ENCODE measurements around the gene SOX8. TPM values are rescaled to one million over a fixed set of nuclear protein-coding genes. Genes with fewer than 3 reads are reported as not detected.
"Not testable (repeated sequence)": the region's sequence is repeated elsewhere in the genome, so short reads cannot be mapped to it uniquely, and the experiment has no call there.

The SOX8 gene
- total and polyA plus RNA-seq, 5 donors, result 0.97 to 2.1 (median 1.8) TPM

DNA sequence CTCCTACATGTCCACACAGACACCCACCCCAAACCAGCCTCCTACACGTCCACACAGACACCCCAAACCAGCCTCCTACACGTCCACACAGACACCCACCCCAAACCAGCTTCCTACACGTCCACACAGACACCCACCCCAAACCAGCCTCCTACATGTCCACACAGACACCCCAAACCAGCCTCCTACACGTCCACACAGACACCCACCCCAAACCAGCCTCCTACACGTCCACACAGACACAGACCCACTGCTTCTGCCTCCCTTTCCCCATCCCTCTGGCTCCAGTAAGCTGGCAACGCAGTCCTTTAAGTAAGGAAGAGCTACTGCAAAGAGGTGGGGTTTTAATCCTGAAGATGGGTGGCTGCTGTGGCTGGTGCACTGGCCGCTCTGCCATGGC, 27.8 kb upstream of the SOX8 start:
- H3K27ac ChIP-seq (ENCODE audit: low read length); H3K9me3 ChIP-seq (ENCODE audit: control insufficient read depth, low read length); H3K4me1 ChIP-seq (ENCODE audit: control insufficient read depth, insufficient read depth, low read length); DNase-seq; ATAC-seq; H3K27me3 ChIP-seq (ENCODE audit: control insufficient read depth, insufficient read depth); intact Hi-C loops (cut with DNase I); H3K4me3 ChIP-seq (ENCODE audit: low read length): not testable (repeated sequence)
- WGBS, result 91% methylated on average over 5 of the region's 7 CpGs

DNA sequence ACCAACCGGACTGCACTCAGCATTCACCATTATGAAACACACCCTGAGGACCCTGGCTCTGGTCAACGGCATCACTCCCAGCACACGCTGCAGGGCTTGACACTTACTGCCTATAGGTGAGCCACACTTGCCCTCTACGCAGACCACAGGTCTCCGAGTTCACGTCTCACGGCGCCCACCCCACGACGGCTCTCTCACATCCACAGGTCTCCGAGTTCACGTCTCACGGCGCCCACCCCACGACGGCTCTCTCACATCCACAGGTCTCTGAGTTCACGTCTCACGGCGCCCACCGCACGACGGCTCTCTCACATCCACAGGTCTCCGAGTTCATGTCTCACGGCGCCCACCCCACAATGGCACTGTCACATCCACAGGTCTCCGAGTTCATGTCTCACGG, 25.8 kb upstream of the SOX8 start:
- H3K4me3 ChIP-seq (ENCODE audit: low read length); ATAC-seq; H3K4me1 ChIP-seq (ENCODE audit: control insufficient read depth, insufficient read depth, low read length); intact Hi-C loops (cut with DNase I); H3K27ac ChIP-seq (ENCODE audit: low read length); DNase-seq; H3K27me3 ChIP-seq (ENCODE audit: control insufficient read depth, insufficient read depth); H3K9me3 ChIP-seq (ENCODE audit: control insufficient read depth, low read length): not testable (repeated sequence)
- 95% methylated on average over 27 of the region's 27 CpGs for WGBS

DNA sequence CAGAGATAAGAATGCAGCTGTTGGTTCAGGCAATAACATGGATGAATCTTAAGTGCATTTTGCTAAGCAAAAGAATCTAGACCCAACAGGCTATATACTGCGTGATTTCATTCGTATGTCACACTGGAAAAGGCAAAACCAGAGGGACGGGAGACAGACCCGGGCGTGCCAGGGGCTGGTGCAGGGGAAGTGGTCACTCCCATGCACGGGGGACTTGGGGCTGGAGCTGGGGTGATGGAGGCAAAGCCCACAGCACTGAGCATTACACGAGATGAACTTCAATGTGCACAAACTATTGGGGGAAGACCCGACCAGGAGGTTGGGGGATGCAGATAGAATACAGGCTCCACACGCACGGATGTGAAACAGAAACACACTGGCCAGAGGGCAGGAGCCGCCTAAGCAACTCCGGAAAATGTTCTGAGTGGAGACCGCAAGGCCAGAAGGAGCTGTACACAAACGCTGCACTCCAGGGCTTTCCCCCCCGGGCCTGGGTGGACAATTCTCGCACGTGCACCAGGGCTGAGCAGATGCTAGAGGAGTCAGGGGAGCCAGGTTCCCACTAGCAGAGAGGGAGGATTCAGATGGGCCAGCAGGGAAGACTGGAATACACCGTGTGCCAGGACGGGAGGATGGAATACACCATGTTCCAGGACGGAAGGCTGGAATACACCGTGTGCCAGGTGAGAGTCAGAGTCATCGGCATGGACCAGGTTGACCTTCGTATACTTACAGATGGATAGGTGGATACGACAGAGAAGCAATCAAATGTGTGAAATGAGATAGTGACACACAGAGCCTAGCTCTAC, 22.1 kb upstream of the SOX8 start:
- Histone ChIP-seq H3K4me1 (ENCODE audit: control insufficient read depth, insufficient read depth, low read length) (no peaks in the 10 kb centered on the region), H3K4me3 (ENCODE audit: low read length) (no peak overlapping the region), H3K9me3 (ENCODE audit: control insufficient read depth, low read length) (no peaks in the 10 kb centered on the region), H3K27ac (ENCODE audit: low read length) (no peak overlapping the region), H3K27me3 (ENCODE audit: control insufficient read depth, insufficient read depth) (no peaks in the 10 kb centered on the region)
- WGBS, result 87% methylated on average over 24 of the region's 24 CpGs
- DNase-seq (no peak), ATAC-seq (no peak)
- intact Hi-C loops (cut with DNase I), result no loop called here

DNA sequence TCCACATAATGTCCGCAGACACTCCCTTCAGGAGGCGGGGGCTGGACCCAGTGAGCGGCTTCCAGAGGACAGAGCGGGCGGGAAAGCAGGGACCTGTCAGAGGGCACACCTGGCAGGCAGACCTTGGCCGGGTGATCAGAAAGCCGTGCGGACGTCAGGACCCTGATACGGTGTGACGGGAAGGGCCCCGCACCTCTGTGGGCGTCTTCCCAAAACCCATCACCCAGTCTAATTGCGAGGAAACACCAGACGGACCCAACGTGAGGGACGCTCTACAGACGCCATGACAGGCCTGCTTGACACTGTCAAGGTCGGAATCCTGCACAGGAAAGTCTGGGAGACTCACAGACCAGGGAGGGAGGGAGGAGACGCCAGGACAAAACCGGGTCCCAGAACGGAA, 19.2 kb upstream of the SOX8 start:
- intact Hi-C loops (cut with DNase I), result no loop called here
- 92% methylated on average over 22 of the region's 22 CpGs for WGBS
- no peak overlapping the region for H3K27ac ChIP-seq (ENCODE audit: low read length)
- DNase-seq (no peak), ATAC-seq (no peak)
- no peaks in the 10 kb centered on the region for H3K9me3 ChIP-seq (ENCODE audit: control insufficient read depth, low read length)
- no peaks in the 10 kb centered on the region for H3K27me3 ChIP-seq (ENCODE audit: control insufficient read depth, insufficient read depth)
- H3K4me1 ChIP-seq (ENCODE audit: control insufficient read depth, insufficient read depth, low read length), result no peaks in the 10 kb centered on the region
- no peak overlapping the region for H3K4me3 ChIP-seq (ENCODE audit: low read length)

DNA sequence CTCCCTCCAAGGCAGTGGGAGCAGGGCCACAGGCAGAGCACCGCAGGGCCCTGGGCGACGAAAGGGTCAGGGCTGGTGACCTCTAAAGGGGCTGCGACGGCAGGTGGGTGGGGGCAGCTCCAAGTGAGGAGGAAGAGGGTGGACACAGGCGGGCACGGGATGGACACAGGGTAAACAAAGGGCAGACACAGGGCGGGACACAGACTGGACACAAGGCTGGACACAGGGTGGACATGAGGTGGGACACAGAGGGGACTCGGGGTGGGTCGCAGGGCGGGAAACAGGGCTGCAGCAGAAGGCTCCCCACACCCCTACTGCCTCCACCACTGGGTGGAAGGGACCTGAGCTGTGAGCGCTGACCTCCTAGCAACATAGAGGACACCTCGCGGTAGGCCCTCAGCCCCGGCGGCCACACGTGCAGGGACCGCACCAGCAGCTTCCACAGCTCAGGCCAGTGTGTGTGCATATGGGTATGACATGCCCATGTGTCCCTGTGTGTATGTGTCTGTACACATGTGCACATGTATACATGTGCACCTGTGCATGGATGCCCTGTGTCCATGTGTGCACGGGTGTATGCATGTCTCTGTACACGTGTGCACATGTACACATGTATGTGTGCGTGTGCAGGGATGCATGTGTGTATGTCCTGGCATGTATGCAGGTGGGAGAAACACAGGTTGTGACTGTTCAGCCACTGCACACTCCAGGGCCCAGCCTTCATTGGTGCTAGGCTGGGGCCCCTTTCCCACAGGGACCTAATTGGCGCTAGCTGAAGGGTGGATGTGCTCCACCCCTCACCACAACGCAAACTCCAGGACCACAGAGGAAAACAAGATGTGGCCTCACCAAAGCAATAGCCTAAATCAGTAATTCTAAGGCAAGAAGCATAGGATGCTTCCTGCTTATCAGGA, 18.4 kb upstream of the SOX8 start:
- Histone ChIP-seq H3K27ac (ENCODE audit: low read length) (no peak overlapping the region), H3K4me3 (ENCODE audit: low read length) (no peak overlapping the region), H3K4me1 (ENCODE audit: control insufficient read depth, insufficient read depth, low read length) (no peaks in the 10 kb centered on the region), H3K9me3 (ENCODE audit: control insufficient read depth, low read length) (no peaks in the 10 kb centered on the region), H3K27me3 (ENCODE audit: control insufficient read depth, insufficient read depth) (no peaks in the 10 kb centered on the region)
- 87% methylated on average over 23 of the region's 23 CpGs for WGBS
- no peak for DNase-seq
- ATAC-seq, result peak in 1 of 2 donors; percentile 23
- intact Hi-C loops (cut with DNase I), result no loop called here

DNA sequence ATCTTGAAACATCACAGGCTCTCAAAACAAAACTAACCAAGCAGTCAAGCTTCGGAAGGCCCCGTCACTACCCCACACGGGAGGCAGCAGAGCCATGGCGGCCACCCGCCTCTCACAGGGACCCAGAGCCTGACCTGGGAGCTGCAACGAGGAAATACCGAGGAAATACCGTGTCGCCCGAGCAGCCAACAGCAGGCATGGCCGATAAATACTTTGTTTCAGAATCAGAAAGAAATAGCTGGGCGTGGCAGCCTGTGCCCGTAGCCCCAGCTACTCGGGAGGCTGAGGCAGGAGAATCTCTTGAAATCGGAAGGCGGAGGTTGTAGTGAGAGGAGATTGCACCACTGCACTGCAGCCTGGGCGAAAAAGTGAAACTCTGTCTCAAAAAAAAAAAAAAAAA, 17.7 kb upstream of the SOX8 start:
- Histone ChIP-seq H3K4me1 (ENCODE audit: control insufficient read depth, insufficient read depth, low read length) (no peaks in the 10 kb centered on the region), H3K9me3 (ENCODE audit: control insufficient read depth, low read length) (no peaks in the 10 kb centered on the region), H3K27ac (ENCODE audit: low read length) (no peak overlapping the region), H3K4me3 (ENCODE audit: low read length) (no peak overlapping the region), H3K27me3 (ENCODE audit: control insufficient read depth, insufficient read depth) (no peaks in the 10 kb centered on the region)
- 71% methylated on average over 17 of the region's 17 CpGs for WGBS
- ATAC-seq (no peak), DNase-seq (no peak)
- intact Hi-C loops (cut with DNase I), result no loop called here

DNA sequence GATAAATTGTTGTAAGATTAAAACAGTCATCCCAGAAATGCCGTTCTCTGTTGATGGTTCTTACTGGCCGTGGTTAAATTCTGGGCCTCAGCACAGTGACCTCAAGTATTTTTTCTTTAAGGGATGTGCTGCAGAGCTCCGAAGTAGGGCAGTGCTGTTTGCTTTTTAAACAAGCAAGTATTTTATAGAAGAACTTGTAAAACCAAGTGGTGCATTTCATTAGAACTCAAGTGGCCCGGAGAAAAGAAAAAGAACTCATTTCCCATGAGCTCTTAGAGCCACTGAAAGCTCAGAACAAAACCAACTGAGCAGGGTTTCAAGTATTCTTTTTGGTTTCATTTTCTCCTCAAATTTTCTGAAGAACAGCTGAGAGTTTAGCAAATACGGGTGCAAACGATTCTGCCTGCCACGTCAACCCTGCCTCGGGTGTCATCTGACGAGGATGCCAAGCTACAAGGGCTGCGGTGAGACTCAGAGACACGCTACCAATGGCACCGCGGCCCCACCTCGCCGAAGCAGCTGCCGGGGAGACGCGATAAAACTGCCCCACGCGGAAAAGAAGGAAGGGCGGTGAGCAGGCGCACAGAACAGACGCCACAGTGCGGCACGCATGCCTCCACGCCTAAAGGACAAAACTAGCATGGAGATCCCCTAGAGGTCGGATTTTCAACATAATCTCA, 17.1 kb upstream of the SOX8 start:
- no peak overlapping the region for H3K27ac ChIP-seq (ENCODE audit: low read length)
- 93% methylated on average over 27 of the region's 27 CpGs for WGBS
- intact Hi-C loops (cut with DNase I), result no loop called here
- H3K4me1 ChIP-seq (ENCODE audit: control insufficient read depth, insufficient read depth, low read length), result peaks cover 2% of the 10 kb centered on the region
- no peak overlapping the region for H3K4me3 ChIP-seq (ENCODE audit: low read length)
- no peaks in the 10 kb centered on the region for H3K9me3 ChIP-seq (ENCODE audit: control insufficient read depth, low read length)
- no peaks in the 10 kb centered on the region for H3K27me3 ChIP-seq (ENCODE audit: control insufficient read depth, insufficient read depth)
- no peak for DNase-seq
- ATAC-seq, result no peak

DNA sequence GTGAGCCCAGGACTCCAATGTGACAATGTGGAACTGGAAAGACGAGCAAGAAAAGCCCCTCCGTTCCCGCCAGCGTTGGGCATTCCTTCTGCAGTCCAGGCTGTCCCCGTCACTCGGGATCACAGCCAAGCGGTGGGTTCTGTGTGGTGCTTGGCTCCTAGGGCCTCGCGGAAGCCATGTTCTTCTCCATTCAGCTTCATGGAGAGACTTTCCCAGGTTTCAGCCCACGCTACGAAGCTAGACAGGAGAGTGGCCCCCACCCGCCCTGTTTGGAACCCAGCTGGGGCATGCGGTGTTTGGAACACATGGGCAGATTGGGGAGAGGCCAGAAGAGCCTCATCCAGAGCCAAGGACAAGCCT, 16.6 kb upstream of the SOX8 start:
- DNase-seq, result no peak
- intact Hi-C loops (cut with DNase I), result no loop called here
- H3K9me3 ChIP-seq (ENCODE audit: control insufficient read depth, low read length), result no peaks in the 10 kb centered on the region

DNA sequence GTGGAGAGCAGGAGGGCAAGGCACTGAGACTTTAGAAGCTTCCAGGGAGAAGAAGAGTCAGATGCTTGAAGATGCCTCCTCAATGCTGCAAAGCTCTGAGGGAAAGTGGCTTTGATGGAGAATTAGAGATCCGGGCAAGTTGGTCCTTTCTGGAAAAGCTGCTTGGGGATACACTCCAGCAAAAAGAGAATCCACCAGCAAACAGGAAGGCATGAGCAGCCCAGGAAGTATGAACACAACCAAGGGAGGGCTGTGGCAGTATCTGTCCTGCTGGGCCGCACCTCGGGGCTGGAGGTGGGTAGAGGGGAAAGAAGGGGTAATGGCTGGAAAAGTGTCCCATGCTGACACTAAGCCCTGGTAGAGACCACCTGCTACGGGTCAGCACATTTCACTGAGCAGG, 16.1 kb upstream of the SOX8 start:
- H3K9me3 ChIP-seq (ENCODE audit: control insufficient read depth, low read length), result no peaks in the 10 kb centered on the region
- no peak for ATAC-seq
- no peak overlapping the region for H3K4me3 ChIP-seq (ENCODE audit: low read length)
- no peak overlapping the region for H3K27ac ChIP-seq (ENCODE audit: low read length)
- over 99% methylated on average over 4 of the region's 4 CpGs for WGBS
- DNase-seq, result no peak
- H3K4me1 ChIP-seq (ENCODE audit: control insufficient read depth, insufficient read depth, low read length), result peaks cover 4% of the 10 kb centered on the region
- intact Hi-C loops (cut with DNase I), result no loop called here
- no peaks in the 10 kb centered on the region for H3K27me3 ChIP-seq (ENCODE audit: control insufficient read depth, insufficient read depth)

More for the DNA sequence above, 16.6 kb upstream of the SOX8 start:
- Histone ChIP-seq H3K27me3 (ENCODE audit: control insufficient read depth, insufficient read depth) (no peaks in the 10 kb centered on the region), H3K4me1 (ENCODE audit: control insufficient read depth, insufficient read depth, low read length) (peaks cover 4% of the 10 kb centered on the region), H3K4me3 (ENCODE audit: low read length) (no peak overlapping the region), H3K27ac (ENCODE audit: low read length) (no peak overlapping the region)
- ATAC-seq, result no peak
- WGBS, result 97% methylated on average over 13 of the region's 13 CpGs

DNA sequence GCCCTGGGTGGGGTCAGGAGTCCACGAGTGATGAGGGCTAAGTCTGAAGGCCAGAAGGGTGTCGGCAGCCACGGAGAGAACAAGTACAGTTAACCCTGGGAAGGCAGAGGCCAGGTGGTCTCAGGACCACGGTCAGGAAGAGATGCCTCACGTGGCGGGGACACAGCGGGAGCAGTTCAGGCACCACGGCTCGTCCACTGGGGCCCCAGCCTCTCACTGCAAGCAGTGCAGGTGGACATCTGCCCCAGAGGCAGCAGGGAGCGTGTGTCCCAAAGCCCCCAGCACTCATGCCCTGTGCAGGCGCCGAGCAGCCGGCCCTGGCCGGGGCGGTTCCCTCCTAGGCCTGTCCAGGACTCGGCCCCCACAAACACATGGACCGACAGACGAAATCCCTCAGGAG, 15.5 kb upstream of the SOX8 start:
- 97% methylated on average over 18 of the region's 18 CpGs for WGBS
- DNase-seq (no peak), ATAC-seq (no peak)
- intact Hi-C loops (cut with DNase I), result no loop called here
- no peak overlapping the region for H3K27ac ChIP-seq (ENCODE audit: low read length)
- no peak overlapping the region for H3K4me3 ChIP-seq (ENCODE audit: low read length)
- H3K27me3 ChIP-seq (ENCODE audit: control insufficient read depth, insufficient read depth), result no peaks in the 10 kb centered on the region
- H3K4me1 ChIP-seq (ENCODE audit: control insufficient read depth, insufficient read depth, low read length), result peaks cover 4% of the 10 kb centered on the region
- no peaks in the 10 kb centered on the region for H3K9me3 ChIP-seq (ENCODE audit: control insufficient read depth, low read length)

DNA sequence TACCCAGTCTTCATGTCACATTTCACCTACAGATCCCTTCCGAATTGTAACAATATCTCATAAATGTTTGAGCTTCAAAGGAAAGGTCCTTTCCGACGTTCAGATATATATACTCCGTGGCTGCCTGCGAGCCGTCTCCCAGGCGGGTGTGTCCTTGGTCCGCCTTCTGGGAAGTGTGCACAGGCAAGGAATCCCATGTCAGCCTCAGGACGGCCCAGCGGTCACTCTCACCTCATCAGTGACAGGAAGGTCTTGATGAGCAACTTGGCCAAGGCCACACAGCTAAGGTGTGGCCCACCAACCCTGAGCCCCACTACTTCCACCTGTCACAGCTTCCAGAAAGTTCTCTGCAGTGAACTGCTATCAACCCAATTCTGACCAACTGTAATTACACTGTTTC, 15.1 kb upstream of the SOX8 start:
- peaks cover 4% of the 10 kb centered on the region for H3K4me1 ChIP-seq (ENCODE audit: control insufficient read depth, insufficient read depth, low read length)
- ATAC-seq (no peak), DNase-seq (no peak)
- no peaks in the 10 kb centered on the region for H3K9me3 ChIP-seq (ENCODE audit: control insufficient read depth, low read length)
- WGBS, result 97% methylated on average over 10 of the region's 10 CpGs
- H3K27me3 ChIP-seq (ENCODE audit: control insufficient read depth, insufficient read depth), result no peaks in the 10 kb centered on the region
- H3K4me3 ChIP-seq (ENCODE audit: low read length), result no peak overlapping the region
- intact Hi-C loops (cut with DNase I), result no loop called here
- no peak overlapping the region for H3K27ac ChIP-seq (ENCODE audit: low read length)

All from right cardiac atrium (tissue), 5 donors.